NCI-H1417 treated with DMSO at 0.1 percent for 48 hours (cell line): ENCODE data around the gene ZDHHC1.
"Not testable (repeated sequence)": the region's sequence is repeated elsewhere in the genome, so short reads cannot be mapped to it uniquely, and the experiment has no call there.

ENCODE experiments used
- DNase-seq: peaks from one replicate; lab custom pipeline; 2025; lab: John Stamatoyannopoulos, UW

Gene ZDHHC1

GRCh38 chr16:67430977-67431774 lies 14.9 kb upstream of the ZDHHC1 start, which contains the start of gene HSD11B2:
Gene HSD11B2 (plus strand): TSS chr16:67431121. CDS start chr16:67431249, 128 bp downstream.
- DNase-seq, result no peak

GRCh38 chr16:67430504-67430976 lies 14.3 kb upstream of the ZDHHC1 start:
- DNase-seq, result no peak

GRCh38 chr16:67429799-67430503 lies 13.7 kb upstream of the ZDHHC1 start:
- DNase-seq, result no peak

GRCh38 chr16:67429053-67429798 lies 12.9 kb upstream of the ZDHHC1 start:
- DNase-seq, result no peak

GRCh38 chr16:67428146-67428731 lies 12.0 kb upstream of the ZDHHC1 start:
- DNase-seq, result no peak

- DNase-seq, result no peak
Measured at GRCh38 chr16:67426950-67427349, 10.7 kb upstream of the ZDHHC1 start.

- no peak for DNase-seq
Measured at GRCh38 chr16:67426022-67426421, 9.7 kb upstream of the ZDHHC1 start.

- DNase-seq, result no peak
Measured at GRCh38 chr16:67425580-67425979, 9.3 kb upstream of the ZDHHC1 start.

- DNase-seq, result no peak
Measured at GRCh38 chr16:67425061-67425460, 8.8 kb upstream of the ZDHHC1 start.

GRCh38 chr16:67424261-67424615 lies 8.0 kb upstream of the ZDHHC1 start:
- DNase-seq, result no peak

- DNase-seq, result no peak
Measured at GRCh38 chr16:67423611-67424260, 7.5 kb upstream of the ZDHHC1 start.

- DNase-seq, result no peak
Measured at GRCh38 chr16:67423015-67423414, 6.7 kb upstream of the ZDHHC1 start.

- DNase-seq, result no peak
Measured at GRCh38 chr16:67421030-67421429, 4.8 kb upstream of the ZDHHC1 start.

- no peak for DNase-seq
Measured at GRCh38 chr16:67419931-67420330, 3.7 kb upstream of the ZDHHC1 start.

GRCh38 chr16:67419502-67419901 lies 3.2 kb upstream of the ZDHHC1 start:
- no peak for DNase-seq

- no peak for DNase-seq
Measured at GRCh38 chr16:67417333-67418061, 1.2 kb upstream of the ZDHHC1 start.

- DNase-seq, result not testable (repeated sequence)
Measured at GRCh38 chr16:67415421-67415820, 856 bp downstream of the ZDHHC1 start.

GRCh38 chr16:67413978-67414911 lies 2.0 kb downstream of the ZDHHC1 start:
- no peak for DNase-seq

- no peak for DNase-seq
Measured at GRCh38 chr16:67412294-67412693, 4.0 kb downstream of the ZDHHC1 start.

GRCh38 chr16:67411339-67411738 lies 4.9 kb downstream of the ZDHHC1 start:
- DNase-seq, result no peak
